Activated CD4-positive, alpha-beta T cell treated with anti-CD3 and anti-CD28 coated beads for 48 hours (primary cell): ENCODE results near the gene ELK1.

Experiments used
- DNase-seq: peaks from one replicate; pipeline ENCODE4 v3.0.0-alpha.2; 2020

The ELK1 gene

DNA sequence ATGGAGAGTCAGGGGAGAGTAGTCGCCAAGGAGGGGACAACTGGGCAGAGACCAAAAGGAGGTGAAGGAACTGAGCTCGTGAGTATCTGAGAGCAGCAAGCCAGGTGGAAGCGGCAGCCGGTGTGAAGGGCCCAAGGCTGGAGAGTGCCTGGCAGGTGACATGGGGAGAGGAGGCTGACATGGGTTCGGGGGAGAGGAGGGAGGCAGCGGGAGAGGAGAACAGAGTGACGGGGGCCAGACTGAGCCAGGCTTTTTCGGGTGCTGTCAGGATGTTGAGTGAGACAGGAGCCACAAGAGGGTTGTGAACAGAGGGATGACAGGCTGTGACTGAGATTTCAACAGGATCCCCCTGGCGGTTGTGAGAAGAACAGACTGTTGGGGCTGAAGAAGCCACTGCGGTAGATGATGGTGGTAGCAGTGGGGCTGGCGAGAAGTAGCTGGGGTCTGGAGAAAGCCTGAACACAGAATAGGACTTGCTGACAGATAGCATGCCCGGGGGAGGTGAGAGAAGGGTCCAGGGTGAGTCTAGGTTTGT lies 5.7 kb downstream of the ELK1 start:
- no peak for DNase-seq

DNA sequence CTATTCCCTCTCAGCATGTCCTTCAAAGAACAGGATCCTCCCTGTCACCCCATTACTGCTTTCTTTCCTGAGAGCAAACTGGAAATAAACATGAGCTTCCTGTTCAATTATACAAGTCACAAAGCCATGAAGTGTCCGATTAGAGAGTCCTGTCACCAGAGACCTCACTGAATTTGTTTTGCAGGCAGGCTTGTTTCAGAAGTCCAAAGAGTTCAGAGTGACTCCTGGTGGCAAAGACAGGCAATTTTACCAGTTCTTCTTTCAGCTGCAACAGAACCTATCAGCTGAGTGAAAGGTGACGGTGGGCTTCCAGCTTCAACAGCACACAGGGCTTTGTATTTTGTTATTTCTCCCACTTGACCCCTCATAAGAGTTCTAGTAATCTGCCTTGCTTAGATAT lies 6.4 kb downstream of the ELK1 start:
- no peak for DNase-seq

DNA sequence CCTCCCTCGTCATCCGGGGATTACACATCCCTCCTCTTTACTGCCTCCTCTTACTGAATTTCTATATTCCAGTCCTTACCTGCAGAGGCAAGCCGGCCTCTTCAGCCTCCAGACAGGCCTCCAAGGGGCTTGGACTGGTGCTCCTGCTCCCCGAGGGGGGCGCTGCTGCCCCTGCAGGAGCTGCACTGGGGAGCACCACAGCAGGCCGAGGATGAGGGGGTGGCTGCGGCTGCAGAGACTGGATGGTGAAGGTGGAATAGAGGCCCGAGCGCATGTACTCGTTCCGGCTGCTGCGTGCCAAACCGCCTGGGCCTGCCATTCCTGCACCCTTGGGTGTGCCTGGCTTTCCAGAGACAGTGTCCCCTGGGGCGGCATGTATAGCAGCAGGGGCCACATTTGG lies 11.5 kb downstream of the ELK1 start:
- DNase-seq = no peak

- peak; percentile 62 for DNase-seq
These were observed 12.7 kb downstream of the ELK1 start for GRCh38 chrX:47637546-47638195.

DNA sequence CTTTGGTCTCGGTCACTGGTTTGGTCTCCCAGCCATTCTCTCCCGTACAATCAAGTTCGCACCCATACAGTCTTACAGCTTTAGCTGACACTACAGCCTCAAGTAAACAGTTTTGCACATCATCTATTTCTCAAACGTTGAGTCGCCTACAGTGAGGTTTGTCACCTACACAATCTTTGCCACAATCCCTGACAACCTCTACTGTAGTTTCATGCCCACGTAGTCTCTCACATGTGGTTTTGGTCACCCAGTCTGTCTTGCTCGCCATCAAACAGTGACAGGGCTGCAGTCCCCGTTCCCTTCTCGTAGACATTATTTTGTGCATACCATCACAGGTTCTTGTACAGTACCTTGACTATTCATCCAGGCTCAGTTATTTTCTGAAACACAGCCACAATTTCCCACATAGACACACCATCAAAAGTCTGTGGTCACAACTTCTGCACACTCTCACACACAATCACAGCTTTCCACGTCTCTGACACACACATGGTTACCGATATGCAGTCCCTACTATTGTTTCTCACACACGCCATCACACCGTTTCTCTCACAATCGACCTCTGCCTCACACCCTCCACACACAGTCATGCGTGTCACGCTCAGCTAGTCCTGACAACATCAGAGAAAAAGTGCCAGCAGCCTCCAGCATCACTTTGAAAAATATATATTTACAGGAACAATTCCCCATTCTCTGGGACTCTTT lies 15.3 kb downstream of the ELK1 start:
- DNase-seq = peak; percentile 37

- DNase-seq = no peak
These were observed 16.4 kb downstream of the ELK1 start for GRCh38 chrX:47633689-47634590.

DNA sequence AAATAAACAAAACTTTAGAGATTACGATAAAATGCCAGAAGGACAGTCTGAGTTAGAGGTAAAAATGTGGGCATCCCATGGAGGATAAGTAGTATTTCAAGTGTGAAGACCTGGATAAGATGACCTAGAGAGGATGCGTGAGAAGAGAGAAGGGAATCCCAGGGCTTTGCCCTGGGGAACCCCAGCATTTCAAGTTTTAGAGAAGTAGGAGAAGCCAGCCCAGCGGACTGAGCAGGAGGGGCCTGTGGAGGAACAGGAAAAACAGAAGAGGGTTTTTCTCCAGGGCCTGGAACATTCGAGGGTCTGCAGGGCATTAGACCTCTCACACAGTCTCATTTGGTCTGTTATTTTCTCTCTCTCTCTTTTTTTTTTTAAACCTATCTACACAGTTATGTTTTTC lies 17.7 kb downstream of the ELK1 start:
- DNase-seq = no peak

DNA sequence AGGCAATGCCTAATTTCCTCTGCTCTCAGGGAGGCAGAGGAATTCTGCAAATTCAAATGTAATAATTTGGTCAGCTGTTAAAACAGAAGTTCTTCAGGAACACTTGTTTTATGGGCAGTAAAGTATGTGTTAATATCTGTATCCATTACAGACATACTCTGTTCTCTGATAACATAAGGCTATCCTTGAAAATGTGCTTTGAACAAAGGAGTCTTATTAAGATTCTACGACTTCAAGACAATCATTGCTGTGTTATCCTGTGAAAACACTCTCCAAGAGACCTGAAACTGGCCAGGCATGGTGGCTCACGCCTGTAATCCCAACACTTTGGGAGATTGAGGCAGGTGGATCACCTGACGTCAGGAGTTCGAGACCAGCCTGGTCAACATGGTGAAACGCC lies 18.7 kb downstream of the ELK1 start:
- no peak for DNase-seq

- no peak for DNase-seq
These were observed 20.8 kb downstream of the ELK1 start, which contains the start of gene CFP for GRCh38 chrX:47629419-47630200. TSS of gene CFP (minus strand) at chrX:47629930. CDS start at chrX:47629844, 86 bp downstream.

- DNase-seq = no peak
These were observed 21.4 kb downstream of the ELK1 start for GRCh38 chrX:47628982-47629381.

DNA sequence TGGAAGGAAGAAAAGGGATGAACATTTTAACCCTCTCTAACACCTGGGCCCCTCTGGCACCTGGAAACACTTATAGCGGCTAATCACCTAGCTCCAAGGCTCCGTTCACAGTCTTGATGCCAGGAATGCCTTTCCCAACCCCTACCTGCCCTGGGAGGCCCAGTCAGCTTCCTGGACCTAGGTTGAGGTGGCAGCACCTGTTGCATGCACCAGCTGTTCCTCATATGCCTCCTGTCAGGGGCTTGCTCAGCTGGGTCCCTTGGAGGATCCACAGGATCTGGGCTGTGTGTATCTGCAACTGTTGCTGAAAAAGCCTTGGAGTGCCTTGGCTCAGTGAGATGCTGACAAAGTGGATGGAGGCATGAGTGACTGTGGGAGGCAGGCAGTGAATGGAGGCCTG lies 25.0 kb downstream of the ELK1 start:
- no peak for DNase-seq

DNA sequence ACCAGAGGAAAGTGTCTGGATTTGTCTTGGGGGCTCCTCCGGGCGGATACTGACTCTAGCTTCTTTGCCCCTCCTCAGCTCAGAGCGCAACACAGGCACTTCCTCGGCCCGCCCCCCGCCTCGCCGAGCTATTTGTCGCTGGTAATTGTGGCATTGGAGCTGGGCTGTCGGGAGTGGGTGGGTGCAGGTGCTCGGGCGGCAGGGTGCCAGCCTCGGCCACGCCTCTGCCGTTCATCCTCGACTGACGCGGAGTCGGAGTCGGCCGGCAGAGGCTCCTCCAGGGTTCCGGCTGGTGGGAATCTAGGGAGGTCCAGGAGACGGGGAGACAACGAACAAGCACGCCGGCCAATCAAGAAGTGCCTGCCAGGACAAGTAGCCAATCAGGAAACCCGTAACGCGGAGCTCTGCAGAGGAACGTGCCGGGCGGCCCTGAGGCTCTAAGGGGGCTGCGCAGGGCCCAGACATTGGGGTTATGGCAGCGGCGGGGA lies 26.8 kb downstream of the ELK1 start:
- peak; percentile 58 for DNase-seq

GRCh38 chrX:47621851-47622250 lies 28.5 kb downstream of the ELK1 start:
- DNase-seq = no peak

- no peak for DNase-seq
These were observed 30.1 kb downstream of the ELK1 start for GRCh38 chrX:47620303-47620685.

- peak; percentile 84 for DNase-seq
These were observed 30.7 kb downstream of the ELK1 start, which contains the start of gene SYN1 for GRCh38 chrX:47619486-47620302. TSS of gene SYN1 (minus strand) at chrX:47619857. CDS start at chrX:47619728, 129 bp downstream.

GRCh38 chrX:47618923-47619485 lies 31.4 kb downstream of the ELK1 start:
- no peak for DNase-seq

DNA sequence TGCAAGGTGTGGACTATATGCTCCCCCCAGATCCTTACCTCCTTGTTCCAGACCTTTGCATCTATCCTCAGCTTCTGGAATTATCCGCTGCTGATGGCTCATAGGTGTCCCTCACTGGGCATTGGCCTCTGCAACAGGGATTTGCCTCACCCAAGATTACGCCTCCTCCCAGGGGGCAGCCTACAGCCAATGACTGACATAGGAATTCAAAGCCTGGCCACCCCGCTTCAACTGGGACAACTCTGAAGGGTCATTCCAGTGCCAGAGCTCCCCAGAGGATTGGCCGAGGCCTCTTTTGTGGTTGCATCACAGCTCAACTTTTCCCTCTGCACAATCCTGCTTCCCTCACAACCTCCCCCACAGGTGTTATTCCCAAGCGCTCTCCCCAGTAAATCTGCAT lies 35.7 kb downstream of the ELK1 start:
- no peak for DNase-seq

- no peak for DNase-seq
These were observed 37.3 kb downstream of the ELK1 start for GRCh38 chrX:47613082-47613481.

- DNase-seq = no peak
These were observed 37.9 kb downstream of the ELK1 start for GRCh38 chrX:47612418-47612817.

DNA sequence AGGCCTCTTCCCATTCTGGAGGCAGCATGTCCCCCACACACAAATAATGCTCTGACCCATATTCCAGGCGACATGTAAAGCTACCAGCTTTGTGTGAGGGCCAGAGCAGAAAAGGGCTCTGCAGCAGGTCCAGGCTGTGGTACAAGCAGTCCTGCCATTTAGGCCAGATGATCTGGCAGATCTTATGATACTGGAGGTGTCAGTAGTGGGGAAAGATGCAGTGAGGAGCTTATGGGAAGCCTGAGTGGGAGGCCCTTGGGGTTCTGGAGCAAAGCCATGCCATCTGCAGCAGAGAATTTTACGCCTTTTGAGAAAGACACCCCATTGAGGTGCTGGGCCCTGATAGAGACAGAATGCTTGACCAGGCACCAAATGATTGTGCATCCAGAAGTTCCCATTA lies 38.4 kb downstream of the ELK1 start:
- no peak for DNase-seq

GRCh38 chrX:47611489-47611888 lies 38.9 kb downstream of the ELK1 start:
- no peak for DNase-seq
